Stimulated activated CD8-positive, alpha-beta memory T cell treated with anti-CD3 and anti-CD28 coated beads, Interleukin-15, amount 100 ng/mL, for 48 hours (primary cell): ENCODE data around the gene DPYD.

Experiments
- DNase-seq, 2 donors: peaks; one replicate each; pipeline ENCODE4 v3.0.0-alpha.2; 2020; ENCODE audit warnings: low read depth in 2 of 2

The DPYD gene

DNA sequence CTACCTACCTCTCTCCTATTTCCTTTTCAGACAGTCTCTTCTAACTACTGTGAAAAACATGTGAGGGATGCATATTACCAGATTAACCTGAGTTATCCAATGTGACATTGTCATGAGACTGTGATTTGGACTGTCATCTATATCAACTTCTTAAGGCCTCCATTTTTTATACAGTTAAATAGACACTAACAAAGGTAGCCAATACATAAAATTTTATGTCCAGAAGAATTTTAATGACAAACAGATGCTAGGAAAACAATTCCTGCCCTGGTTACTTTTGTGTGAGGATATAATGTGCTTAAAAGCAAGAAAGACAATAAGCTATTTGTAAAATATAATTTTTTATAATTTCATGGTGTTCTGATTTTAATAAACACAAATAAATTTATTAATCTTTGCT is 136.2 kb downstream of the DPYD start:
- DNase-seq, result no peak

DNA sequence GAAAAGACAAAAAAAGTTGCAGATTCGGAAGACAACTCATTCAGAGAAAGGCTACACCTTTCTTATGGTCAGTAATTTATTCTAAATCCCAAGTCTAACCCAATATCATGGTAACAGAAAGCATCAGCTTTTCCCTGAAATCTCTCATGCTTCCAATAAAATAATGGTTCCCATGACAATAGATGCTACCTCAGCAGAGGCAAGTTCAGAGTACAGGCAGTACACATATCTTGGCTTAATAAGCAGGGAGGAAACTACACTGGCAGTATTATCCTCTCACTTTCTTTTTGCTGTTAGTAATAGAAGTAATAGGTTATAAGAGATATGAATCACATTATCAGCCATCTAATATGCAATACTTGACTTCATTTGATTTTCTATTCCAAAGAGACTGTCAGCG is 137.1 kb downstream of the DPYD start:
- no peak for DNase-seq

DNA sequence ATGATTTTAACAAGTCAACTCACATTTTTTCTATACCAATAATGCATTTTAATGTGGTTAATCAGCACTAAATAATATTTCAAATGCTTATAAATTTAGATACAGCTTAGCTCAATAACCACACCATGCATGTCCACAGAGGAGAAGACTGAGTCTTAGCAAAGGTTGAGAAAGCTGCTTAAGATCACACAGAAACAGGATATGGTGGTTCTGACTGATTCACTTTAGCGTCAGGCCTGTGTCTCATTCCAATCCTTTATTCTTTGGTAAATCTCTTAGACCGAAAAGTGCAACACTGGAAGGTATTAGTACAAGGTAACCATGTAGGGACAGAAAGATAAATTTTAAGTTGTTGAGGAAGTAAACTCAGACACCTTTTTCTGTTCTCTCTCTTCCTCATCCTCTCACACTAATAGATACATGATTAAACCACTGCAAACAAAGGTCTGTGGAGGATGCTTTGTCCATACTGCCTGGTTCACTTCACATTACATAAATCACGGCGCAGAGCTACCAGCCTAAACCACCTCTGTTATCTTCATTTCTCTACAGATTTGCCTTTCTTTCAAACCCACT is 139.0 kb downstream of the DPYD start:
- no peak for DNase-seq

DNA sequence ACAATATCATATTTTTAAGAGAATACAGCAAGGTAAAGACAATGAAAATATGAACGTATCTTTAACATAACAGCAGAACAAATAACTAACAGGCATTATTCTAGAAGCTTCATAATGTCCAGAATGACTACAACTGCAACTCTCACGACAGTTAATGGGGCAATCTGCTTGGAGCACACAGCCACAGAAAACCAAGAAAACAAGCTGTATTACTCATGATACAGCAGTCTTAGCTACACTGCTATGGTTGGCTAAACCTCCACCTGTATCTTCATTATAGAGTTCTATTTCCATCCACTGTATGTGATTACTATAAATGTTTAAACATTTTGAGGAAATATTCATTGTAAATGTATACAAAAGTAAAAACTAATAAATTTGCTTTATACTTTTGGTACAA is 139.9 kb downstream of the DPYD start:
- no peak for DNase-seq

DNA sequence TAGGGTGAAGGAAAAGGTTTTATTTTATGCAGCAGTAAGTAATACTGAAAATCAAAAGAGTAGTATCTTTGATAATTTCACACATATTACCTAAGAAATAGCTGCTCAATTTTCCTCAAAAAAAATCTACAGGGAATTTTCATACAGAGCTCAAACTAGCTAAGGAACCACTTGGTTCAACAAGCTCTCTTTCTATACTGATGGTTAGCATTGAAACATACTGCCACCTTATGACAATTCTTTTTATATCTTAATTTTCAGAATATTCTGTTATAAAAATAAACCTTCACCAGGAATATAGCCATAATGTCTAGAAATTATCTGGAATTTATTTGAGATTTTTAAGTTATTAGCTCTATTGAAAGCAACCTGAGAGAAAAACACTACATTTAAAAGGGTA is 142.1 kb downstream of the DPYD start:
- no peak for DNase-seq

DNA sequence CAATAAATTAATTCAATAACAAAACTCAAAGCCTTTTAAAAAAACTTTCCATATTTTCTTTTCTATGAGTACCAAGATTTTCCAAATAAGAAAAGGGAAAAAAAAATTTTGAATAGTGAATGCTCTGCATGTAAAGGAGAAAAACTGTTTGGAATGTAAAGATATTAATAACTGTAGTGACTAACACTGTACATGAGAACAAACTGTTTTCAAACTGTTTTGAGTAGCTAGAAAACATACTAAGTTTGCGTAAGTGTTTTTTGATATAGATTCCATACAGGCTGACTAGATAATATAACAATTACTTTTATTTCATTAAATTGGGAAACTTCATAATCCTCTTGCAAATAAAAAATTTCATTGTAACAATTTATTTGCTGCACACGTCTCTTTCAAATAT is 150.5 kb downstream of the DPYD start:
- DNase-seq, result no peak

DNA sequence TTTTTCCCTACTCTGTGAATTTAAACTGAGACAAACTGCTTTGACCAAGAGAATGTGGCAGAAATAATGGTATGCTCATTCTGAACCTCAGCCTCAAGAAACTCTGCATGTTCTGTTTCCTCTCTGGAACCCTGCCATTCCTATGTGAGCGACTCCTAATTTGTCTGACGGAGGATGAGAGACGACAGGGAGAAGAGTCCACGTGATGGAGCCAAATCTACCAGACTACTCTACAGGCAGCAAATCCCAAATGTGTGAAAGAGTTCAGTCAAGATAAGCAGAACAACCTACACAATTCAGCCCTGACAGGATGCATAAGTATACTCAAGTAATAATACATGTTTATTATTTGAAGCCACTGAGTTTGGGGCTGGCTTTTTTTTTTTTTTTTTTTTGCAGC is 153.5 kb downstream of the DPYD start:
- no peak for DNase-seq

DNA sequence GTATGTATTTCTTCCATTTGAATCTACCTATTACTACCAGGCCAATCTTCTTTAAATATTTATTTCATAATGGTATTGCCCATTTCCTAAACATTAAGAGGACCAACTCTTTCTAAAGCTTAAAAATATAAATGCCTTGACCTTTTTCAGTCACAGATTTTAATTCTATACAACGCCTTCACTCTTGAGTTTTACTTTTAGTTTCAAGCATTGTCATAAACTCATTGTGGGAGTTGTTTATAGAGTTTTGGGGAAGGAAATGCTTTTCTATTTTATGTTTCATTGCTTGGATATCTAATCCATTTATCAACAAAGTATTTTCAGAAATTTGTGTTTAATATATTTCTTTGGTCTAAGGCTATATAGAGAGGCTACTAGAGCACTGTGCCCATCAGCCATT is 155.8 kb downstream of the DPYD start:
- no peak for DNase-seq

DNA sequence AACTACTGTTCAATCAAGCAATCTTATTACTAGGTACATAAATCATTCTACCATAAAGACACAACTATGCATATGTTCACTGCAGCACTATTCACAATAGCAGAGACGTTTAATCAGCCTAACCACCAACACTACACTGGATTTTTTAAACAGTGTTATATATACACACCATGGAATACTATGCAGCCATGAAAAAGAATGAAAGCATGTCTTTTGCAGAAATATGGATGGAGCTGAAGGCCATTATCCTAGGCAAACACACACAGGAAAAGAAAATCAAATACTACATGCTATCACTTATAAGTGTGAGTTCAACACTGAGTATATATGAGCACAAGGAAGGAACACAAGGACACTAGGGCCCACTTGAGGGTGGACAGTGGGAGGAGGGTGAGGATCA is 159.2 kb downstream of the DPYD start:
- DNase-seq, result no peak

DNA sequence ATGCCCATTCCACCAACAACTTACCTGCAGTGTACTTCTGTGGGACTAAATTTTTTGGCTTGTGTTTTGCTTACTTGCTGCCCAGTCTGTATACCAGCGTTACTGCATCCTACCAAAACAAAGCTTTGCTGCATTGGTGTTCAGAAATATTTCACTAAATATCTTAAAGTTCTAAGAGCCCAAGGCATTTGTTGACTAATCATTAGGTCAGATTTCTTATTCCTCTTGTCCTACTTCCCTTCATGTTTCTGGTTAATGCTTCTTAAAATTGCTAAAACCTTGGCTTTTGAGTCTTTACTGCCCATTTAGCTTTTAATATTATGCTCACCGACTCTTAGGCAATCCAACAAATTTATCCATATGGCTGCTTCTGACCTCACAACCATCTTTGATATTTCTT is 161.8 kb downstream of the DPYD start:
- DNase-seq, result no peak

DNA sequence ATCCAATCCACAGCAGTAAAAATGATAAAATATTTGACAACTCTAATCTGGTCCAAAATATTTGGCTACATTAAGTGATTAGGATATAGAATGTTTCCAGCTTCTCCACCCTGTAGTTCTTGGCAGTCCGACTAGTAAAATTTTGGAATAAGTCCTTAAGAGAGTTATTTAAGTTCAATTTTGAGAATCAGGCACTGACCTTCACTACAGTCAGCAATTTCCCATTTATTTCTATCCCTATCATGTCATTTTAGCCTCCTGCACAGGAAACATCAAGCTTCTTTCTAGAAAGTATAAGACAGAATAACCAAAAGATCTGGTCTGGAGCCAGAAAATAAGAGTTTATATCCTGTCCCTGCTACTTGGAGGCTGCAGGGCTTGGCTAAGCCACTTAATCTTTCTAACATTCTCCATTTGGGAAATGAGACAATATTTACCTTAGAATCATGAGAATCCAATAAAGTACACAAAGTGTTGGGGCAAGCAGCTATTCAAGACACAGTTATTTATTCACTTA is 162.2 kb downstream of the DPYD start:
- DNase-seq, result no peak

DNA sequence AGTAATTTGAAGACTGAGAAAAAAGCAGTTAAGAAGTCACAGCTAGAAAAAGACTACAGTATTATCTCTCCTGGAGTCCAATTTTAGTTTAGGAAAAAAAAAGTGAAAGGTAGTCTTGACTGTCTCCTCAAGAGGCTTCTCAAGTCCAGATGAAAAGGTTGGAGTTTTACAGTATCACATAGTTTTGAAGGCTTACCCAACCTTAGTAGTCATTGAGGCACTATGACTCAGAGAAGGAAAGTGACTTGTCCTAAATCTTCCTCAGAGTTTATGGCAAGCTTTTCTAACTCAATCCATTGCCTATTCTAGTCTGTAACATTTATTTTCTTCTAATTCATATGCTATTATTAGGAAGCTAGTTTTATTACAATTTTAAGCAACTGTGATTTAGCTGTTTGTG is 174.9 kb downstream of the DPYD start:
- no peak for DNase-seq

DNA sequence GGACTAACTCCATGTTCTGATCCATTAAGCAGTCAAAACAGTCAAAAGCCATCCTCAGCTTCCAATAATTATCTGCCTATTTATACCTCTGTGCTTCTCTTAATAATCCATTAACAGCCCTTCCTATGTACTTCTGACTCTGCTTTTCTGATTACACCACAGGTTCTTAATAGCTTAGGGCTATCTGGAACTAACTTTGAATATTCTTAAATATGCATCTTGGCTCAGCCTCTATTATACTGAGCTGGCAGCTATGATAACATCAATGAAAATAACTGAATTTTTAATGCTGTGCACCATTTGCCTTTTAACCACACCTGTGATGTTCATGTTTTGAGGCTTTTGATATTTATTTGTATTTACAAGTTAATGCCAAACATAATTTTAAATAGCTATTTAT is 175.9 kb downstream of the DPYD start:
- DNase-seq, result no peak

DNA sequence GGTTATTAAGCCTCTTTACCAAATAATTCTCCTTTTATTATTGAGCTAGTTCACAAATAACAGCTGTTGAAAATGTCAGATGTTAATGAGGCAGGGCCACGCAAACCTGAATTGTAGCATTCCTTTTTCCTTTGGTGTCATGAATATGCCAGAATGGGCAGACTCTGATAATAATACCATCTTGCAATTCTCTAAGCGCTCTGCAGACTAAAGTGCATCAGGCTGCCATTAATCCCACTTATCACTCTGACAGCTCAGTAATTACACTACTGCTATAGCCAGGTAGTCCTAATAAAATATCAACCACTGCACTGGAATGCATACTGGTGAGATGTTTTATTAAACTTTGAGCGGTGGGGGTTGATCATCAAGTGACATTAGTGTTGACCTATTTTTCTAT is 177.7 kb downstream of the DPYD start:
- no peak for DNase-seq

DNA sequence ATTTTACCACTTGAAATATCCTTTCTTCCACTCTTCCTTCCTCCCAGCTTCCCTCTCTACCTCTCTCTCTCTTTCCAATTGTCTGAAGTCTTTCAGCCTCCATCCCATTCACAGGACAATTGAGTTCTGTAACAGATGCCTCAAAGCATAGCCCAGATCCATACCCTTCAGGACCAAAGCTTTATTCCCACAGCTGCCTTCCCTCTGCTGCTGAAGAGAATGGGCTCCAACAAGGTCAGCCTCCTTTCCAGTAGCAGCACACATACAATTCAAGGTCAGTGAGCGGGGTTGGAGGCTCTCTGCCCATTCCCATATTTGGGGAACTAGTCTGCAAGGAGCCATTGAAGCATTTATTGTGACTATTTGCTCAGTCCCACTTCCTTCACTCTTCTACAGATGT is 179.9 kb downstream of the DPYD start:
- no peak for DNase-seq

DNA sequence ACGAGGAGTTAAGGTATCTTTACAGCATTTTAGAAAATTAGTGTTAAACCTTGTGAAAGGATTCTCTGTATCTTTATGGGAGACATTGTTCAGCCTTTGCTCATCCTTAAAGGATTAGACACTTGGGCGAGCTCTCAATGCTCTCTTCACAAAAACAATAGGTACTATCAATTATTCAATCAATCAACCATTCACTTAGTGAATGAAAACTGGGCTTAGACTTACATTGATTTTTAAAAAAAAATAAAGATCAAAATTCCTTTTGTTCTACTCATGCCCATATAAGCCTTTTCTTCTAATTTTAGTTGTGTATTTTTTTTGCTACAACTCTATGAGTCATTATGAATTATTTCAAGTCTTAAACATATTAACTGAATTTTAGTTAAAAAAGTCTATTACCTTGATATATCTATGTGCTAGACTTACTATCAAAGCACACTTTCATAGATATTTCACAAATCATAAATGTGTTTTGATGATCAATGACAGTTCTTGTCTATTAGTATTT is 181.2 kb downstream of the DPYD start:
- DNase-seq, result no peak

DNA sequence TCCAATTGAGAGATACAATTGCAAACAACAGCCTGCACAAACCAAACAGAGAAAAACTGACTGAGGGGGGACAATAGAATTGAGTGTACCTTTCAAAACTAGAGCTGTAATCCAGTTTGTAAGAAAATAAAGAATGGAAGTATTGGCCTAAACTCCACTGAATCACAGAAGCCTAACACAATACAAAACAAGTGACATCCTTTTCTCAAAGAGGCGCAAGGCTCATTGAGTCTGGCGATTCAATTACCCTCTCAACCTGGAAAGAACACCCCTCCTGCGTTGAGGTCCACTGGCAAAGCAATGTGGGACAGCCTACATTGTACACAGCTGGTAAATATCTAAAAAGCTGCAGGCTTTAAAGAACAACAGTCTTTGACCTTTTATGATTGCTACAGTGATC is 182.6 kb downstream of the DPYD start:
- DNase-seq, result no peak

DNA sequence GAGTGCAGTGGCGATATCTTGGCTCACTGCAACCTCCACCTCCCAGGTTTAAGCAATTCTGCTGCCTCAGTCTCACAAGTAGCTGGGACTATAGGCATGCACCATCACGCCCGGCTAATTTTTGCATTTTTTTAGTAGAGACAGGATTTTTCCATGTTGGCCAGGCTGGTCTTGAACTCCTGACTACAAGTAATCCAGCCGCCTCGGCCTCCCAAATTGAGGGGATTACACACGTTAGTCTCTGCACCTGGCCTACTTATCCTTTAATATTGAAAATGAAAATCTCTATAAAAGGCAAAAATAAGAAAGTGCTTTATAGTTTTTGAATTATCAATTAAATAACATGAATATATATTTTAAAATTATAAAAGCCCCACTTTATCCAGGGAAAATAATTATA is 190.6 kb downstream of the DPYD start:
- no peak for DNase-seq

DNA sequence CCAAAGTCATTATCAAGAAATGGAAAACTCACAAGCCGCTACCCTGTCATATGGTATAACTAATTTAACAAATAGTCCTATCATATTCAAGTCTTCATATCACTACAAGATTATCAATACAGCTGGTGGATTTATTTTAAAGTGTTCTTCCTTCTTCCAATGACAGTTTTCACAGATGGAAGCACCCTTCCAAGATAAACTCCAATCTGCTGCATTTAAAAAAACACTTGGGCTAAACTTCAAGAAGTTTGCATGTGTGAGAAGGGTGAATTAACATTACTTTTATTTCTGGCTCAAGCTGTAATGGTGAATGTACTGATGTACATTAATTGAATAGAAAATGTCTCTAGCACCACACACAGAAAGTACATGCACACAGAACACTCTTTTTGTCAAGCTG is 192.4 kb downstream of the DPYD start:
- DNase-seq, result no peak

DNA sequence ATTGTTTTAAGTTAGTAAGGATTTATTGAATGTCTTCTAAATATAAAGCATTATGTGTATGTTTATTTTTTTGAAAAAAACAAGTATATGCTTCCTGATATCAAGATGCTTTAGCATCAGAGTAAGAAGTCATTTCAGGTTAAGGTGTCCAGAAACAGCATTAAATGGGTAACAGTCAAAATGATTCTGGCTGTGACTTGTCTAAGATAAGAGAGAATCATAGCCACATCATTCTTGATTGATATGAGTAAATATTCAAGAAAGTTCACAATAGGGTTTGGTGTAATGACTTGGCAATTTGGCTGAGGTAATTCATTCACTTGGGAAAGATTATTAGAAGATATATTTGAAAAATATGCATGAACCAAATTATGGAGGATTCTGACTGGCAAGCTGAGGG is 193.8 kb downstream of the DPYD start:
- no peak for DNase-seq

DNA sequence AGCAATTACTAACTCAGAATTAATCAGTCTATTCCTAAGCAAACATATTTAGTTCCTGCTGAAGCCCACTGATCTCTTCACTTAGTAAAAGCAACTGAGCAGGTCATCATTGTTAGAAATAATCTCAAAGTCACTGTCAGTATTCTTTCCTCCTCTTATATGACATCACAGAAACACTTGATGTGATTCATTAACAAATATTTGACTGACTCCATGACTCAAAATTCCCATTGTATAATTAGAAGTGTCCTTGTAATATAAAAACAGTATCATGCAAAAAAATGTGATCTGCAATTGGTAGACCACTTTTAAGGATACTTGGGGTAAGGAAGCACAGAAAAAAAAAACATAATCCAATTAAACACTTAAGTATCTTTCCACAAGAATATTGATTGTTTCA is 194.4 kb downstream of the DPYD start:
- DNase-seq, result no peak

DNA sequence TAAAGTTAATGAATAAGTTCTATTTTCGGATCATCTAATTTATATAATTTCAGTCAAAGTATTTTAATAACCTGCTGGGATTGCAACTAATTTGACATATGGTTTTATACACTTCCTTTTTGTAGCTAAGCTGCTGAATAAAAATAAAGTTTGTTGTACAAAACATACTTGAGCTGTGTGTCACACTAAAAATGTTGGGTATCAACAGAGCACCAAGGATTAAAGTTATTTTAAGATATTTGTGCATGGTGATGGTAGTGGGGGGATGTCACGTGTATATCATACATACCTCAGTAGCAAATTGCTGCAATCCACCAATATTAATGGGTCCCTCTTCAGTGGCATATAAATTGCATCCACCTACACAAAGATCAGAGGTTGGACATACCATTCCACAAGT is 199.6 kb downstream of the DPYD start:
- no peak for DNase-seq

DNA sequence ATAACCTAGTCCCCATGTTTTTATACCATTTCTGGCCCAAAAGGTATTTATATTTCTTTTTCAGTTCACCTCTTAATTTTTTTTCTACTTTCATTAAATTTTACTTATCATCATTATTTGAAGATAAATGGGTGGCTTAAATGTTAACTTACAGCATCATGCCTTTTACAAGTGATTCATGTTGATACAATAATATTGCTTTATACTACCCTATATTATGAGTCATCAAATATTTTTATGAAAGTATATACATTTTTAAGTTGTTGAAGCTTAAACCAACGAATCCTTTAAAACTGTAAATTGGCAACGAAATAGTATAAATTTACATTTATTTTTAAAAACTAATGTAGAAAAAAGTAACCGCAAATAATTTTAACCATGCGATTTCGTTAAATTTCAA is 207.9 kb downstream of the DPYD start:
- DNase-seq, result no peak

DNA sequence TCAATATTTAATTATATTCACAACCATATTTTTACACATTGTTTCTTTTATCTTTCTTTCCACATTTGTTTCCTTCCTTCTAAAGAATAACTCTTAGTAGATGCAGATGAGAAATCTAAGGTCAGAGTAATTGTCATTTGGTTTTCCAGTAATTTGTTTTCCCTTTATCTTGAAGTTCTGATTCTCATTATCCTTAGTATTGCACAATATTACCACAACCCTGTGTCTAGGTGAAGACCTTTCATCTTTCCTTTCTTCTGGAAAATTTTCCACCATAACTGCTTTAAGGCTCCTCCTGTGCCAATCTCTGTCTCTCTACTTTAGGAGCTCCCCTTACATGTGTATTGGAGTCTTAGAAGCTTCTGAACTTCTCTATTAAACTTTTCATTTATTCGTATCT is 209.0 kb downstream of the DPYD start:
- no peak for DNase-seq
